HepG2 (cell line): Measurements from ENCODE around the gene MTURN. TPM values are rescaled to one million over a fixed set of nuclear protein-coding genes. Genes with fewer than 3 reads are reported as not detected.

Source experiments
- ATAC-seq: fragments of 200-7000 bp; cut with Tn5 transposase; 3 replicates; pipeline ENCODE4 v1.9.1; 2020; ENCODE audit warnings: mild to moderate bottlenecking, moderate library complexity
- BruUV-seq: library from RNA; stranded (reverse); fragments of 400-500 nt; replicated peaks from 2 replicates; lab custom pipeline; 2021; lab: Mats Ljungman, UMichigan
- CTCF ChIA-PET: fragments of 300-600 bp; formaldehyde crosslinking; extraction: SDS; loops from one replicate; lab custom pipeline; 2021; ENCODE audit warnings: low total read pairs, inconsistent platforms, low intra/inter-chr PET ratio; lab: Yijun Ruan, JAX
- POLR2A ChIA-PET: fragments of 350-600 bp; sonication (Branson Sonifier 250); formaldehyde crosslinking; loops from one replicate; lab custom pipeline; 2020; ENCODE audit warnings: antibody characterized with exemption, inconsistent platforms; lab: Yijun Ruan, JAX
- DNase-seq: peaks from one replicate; pipeline ENCODE4 v3.0.0-alpha.2; 2015; ENCODE audit warnings: low spot score
- FAIRE-seq: peaks from 3 replicates; lab custom pipeline; 2011; peaks lifted over from hg19 to GRCh38; lab: Jason Lieb, UNC
- H2AFZ ChIP-seq: one replicate; pipeline ENCODE4 v1.6.1; 2011; ENCODE audit warnings: low read length, inconsistent platforms
- H3K27ac ChIP-seq: fragments of 300-600 bp; 3 replicates; pipeline ENCODE4 v1.8.0; 2011; ENCODE audit warnings: mixed run types, mild to moderate bottlenecking, mixed read lengths, low read length, inconsistent platforms; ENCODE audit not compliant: insufficient read depth; ENCODE audit errors: extremely low read length
- H3K27me3 ChIP-seq, 2 experiments: fragments of 200-600 bp in 1 of 2; 2 replicates in 1 of 2; 3 replicates in 1 of 2; pipeline versions ENCODE4 v1.6.0 to v1.8.0; 2011; ENCODE audit warnings: low read length in 2 of 2, mild to moderate bottlenecking in 2 of 2, moderate library complexity in 2 of 2, inconsistent platforms in 1 of 2; ENCODE audit not compliant: insufficient read depth in 2 of 2, control insufficient read depth in 1 of 2
- H3K36me3 ChIP-seq, 2 experiments: fragments of 200-600 bp in 1 of 2; replicated peaks in 1 of 2; 2 replicates in 1 of 2; 3 replicates in 1 of 2; pipeline versions ENCODE4 v1.5.1 to v1.8.0; 2011; ENCODE audit warnings: low read length in 2 of 2, inconsistent platforms in 1 of 2; ENCODE audit not compliant: insufficient read depth in 2 of 2, control insufficient read depth in 1 of 2
- H3K4me1 ChIP-seq: 2 replicates; pipeline ENCODE4 v1.5.1; 2012; ENCODE audit warnings: low read length, inconsistent platforms; ENCODE audit not compliant: insufficient read depth
- H3K4me2 ChIP-seq: 2 replicates; pipeline ENCODE4 v1.6.0; 2011; ENCODE audit warnings: low read depth, low read length, inconsistent platforms
- H3K4me3 ChIP-seq, 3 experiments: fragments of 200-600 bp in 1 of 3; sonication (generic), shearing (Covaris generic) in 1 of 3; replicated peaks in 1 of 3; 2 replicates each; pipeline ENCODE4 v1.5.1; 2011 to 2016; ENCODE audit warnings: low read length in 3 of 3, inconsistent platforms in 2 of 3, low read depth in 2 of 3, mild to moderate bottlenecking in 2 of 3, control low read depth in 1 of 3, mixed read lengths in 1 of 3; ENCODE audit not compliant: insufficient read depth in 1 of 3
- H3K79me2 ChIP-seq: one replicate; pipeline ENCODE4 v1.6.1; 2011; ENCODE audit warnings: low read length, inconsistent platforms; ENCODE audit not compliant: insufficient read depth
- H3K9ac ChIP-seq: 2 replicates; pipeline ENCODE4 v1.6.0; 2011; ENCODE audit warnings: mild to moderate bottlenecking, low read depth, low read length, inconsistent platforms; ENCODE audit not compliant: insufficient read depth
- H3K9me3 ChIP-seq: 2 replicates; pipeline ENCODE4 v1.5.1; 2012; ENCODE audit warnings: mild to moderate bottlenecking, low read length
- H4K20me1 ChIP-seq: 2 replicates; pipeline ENCODE4 v1.6.0; 2011; ENCODE audit warnings: inconsistent platforms, mild to moderate bottlenecking, low read length, moderate library complexity; ENCODE audit not compliant: insufficient read depth
- EP300 ChIP-seq, 3 experiments: sonication (generic) in 1 of 3; formaldehyde crosslinking in 1 of 3; IDR thresholded peaks; 2 replicates each; pipeline versions ENCODE4 v1.5.1 to v1.6.1; 2011 to 2020; ENCODE audit warnings: low read depth in 2 of 3, low read length in 2 of 3, borderline replicate concordance in 1 of 3, improper control_type of control experiment in 1 of 3, mild to moderate bottlenecking in 1 of 3, missing genetic modification reagents in 1 of 3, moderate library complexity in 1 of 3
- SRY ChIP-seq: sonication (generic); formaldehyde crosslinking; IDR thresholded peaks from 2 replicates; pipeline ENCODE4 v1.8.0; 2022; ENCODE audit warnings: mild to moderate bottlenecking, missing genetic modification reagents
- TRAFD1 ChIP-seq: sonication (generic); formaldehyde crosslinking; IDR thresholded peaks from 2 replicates; pipeline ENCODE4 v1.5.1; 2020; ENCODE audit warnings: missing genetic modification reagents, mild to moderate bottlenecking, borderline replicate concordance
- ZNF264 ChIP-seq: sonication (generic); formaldehyde crosslinking; IDR thresholded peaks from 2 replicates; pipeline ENCODE4 v1.4.0; 2020; ENCODE audit warnings: missing genetic modification reagents
- ZSCAN22 ChIP-seq: sonication (generic); formaldehyde crosslinking; IDR thresholded peaks from 2 replicates; pipeline ENCODE4 v1.4.0; 2020; ENCODE audit warnings: mild to moderate bottlenecking, missing genetic modification reagents
- WGBS: methylation state at CpG from one replicate; pipeline ENCODE4 v1.1.6; 2017; ENCODE audit warnings: low lambda C conversion rate; 5-methylcytosine and 5-hydroxymethylcytosine counted together
- in situ Hi-C: cut with HindIII; loops from 2 replicates; pipeline ENCODE4 v1.10.0; 2017; ENCODE audit warnings: low pct_unique_long_range_greater_than_20kb; ENCODE audit not compliant: extremely low pct_ligation_motif_present
- intact Hi-C: fragments of 100-400 bp; cut with micrococcal nuclease; formaldehyde crosslinking; loops from one replicate; pipeline ENCODE4 v1.10.0; 2022; ENCODE audit not compliant: unreplicated experiment
- polyA plus RNA-seq, 8 experiments: library from polyadenylated mRNA; depleted of rRNA in 3 of 8; stranded (reverse) in 7 of 8; unstranded in 1 of 8; fragments of >200 nt; fragmentation: Illumina TruSeq in 4 of 8; extraction: Trizol in 4 of 8; gene quantifications; 2 replicates each; pipeline versions ENCODE4 v1.2.1 to v1.2.3, GENCODE V29; 2011 to 2016; ENCODE audit warnings: low read depth in 4 of 8, missing spikeins in 1 of 8, mixed read lengths in 1 of 8; ENCODE audit not compliant: insufficient read depth in 1 of 8
- total RNA-seq, 5 experiments: library from RNA; depleted of rRNA; stranded (reverse); fragments of >200 nt; fragmentation: Illumina TruSeq; extraction: Trizol; gene quantifications; 2 replicates each; pipeline ENCODE4 v1.2.3, GENCODE V29; 2016; ENCODE audit warnings: low read depth in 1 of 5
- TF ChIP-seq, protein P1 (sequence below), 2 experiments: sonication (generic) in 1 of 2; formaldehyde crosslinking in 1 of 2; IDR thresholded peaks; 2 replicates each; pipeline versions ENCODE4 v1.4.0 to v1.6.1; 2016 to 2020; ENCODE audit warnings: borderline replicate concordance in 1 of 2, low read depth in 1 of 2, mild to moderate bottlenecking in 1 of 2, missing genetic modification reagents in 1 of 2

The MTURN gene
- total and polyA plus RNA-seq, 2 of the 13 experiments (the other 11 are each of a cell fraction or from before 2014, with no cell fraction given) = 5.7 to 7.2 TPM

DNA sequence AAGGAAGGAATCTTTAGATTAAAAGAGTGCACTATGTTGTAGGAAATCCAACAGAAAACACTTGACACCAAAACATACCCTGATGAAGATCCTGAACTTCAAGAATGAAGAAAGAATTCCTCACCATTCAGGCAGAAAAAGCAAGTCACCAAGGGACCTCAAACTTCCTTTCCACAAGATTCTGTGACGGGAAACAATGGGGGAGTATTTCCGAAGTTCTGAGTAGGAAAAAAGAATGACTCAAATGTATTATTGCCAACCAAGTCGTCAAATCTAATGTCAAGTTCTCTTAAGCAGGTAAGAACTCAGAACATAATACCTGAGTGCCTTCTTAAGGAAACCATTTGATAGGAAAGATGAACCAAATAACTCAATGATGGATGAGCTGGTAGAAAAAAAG is 44.7 kb upstream of the MTURN start (continued):
- TF ChIP-seq ZNF264 (no peak), SRY (CRISPR knock-in tag) (no peak)

GRCh38 chr7:30091491-30091912 is 43.3 kb upstream of the MTURN start:
- POLR2A ChIA-PET = no interaction called here
- TF ChIP-seq TRAFD1 (CRISPR knock-in tag) (no peak), EP300 (IDR thresholded peaks at IDR 0.05; ENCODE audit: low read depth in 2 of 2, low read length in 2 of 2) (no peak), EP300 (CRISPR knock-in tag; IDR thresholded peaks at IDR 0.05; ENCODE audit: borderline replicate concordance) (no peak), ZSCAN22 (CRISPR knock-in tag) (no peak)
- TF ChIP-seq, protein P1, sequence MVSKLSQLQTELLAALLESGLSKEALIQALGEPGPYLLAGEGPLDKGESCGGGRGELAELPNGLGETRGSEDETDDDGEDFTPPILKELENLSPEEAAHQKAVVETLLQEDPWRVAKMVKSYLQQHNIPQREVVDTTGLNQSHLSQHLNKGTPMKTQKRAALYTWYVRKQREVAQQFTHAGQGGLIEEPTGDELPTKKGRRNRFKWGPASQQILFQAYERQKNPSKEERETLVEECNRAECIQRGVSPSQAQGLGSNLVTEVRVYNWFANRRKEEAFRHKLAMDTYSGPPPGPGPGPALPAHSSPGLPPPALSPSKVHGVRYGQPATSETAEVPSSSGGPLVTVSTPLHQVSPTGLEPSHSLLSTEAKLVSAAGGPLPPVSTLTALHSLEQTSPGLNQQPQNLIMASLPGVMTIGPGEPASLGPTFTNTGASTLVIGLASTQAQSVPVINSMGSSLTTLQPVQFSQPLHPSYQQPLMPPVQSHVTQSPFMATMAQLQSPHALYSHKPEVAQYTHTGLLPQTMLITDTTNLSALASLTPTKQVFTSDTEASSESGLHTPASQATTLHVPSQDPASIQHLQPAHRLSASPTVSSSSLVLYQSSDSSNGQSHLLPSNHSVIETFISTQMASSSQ (IDR thresholded peaks at IDR 0.05; ENCODE audit: low read depth) = no peak
- TF ChIP-seq, protein P1 (CRISPR knock-in tag; IDR thresholded peaks at IDR 0.05; ENCODE audit: borderline replicate concordance) = no peak
- in situ Hi-C loops = no loop called here
- H3K27ac ChIP-seq = no peak overlapping the region
- intact Hi-C loops = no loop called here
- H4K20me1 ChIP-seq = no peaks in the 10 kb centered on the region
- CTCF ChIA-PET = no interaction called here
- ATAC-seq = no peak
- peaks cover 4 to 6% of the 10 kb centered on the region in 2 experiments; a peak in 2 of 5 replicates for H3K36me3 ChIP-seq
- no TSS peak for BruUV-seq
- no peaks in the 10 kb centered on the region for H3K27me3 ChIP-seq
- 96% methylated on average over 2 of the region's 2 CpGs for WGBS
- no peak overlapping the region for H3K9ac ChIP-seq
- no peak overlapping the region for H3K4me2 ChIP-seq
- no peak overlapping the region for H2AFZ ChIP-seq
- H3K79me2 ChIP-seq = no peaks in the 10 kb centered on the region
- no peak overlapping the region for H3K4me3 ChIP-seq
- FAIRE-seq = no peak
- peaks cover 10% of the 10 kb centered on the region for H3K4me1 ChIP-seq
- no peak for DNase-seq
- H3K9me3 ChIP-seq = no peaks in the 10 kb centered on the region
